Upper lobe of left lung (tissue), 4 donors: ENCODE data around the gene PHLPP2.

ENCODE experiments used
- CTCF ChIP-seq, 6 experiments: fragments of 450-650 bp in 4 of 6; fragments of 200-600 bp in 2 of 6; sonication (generic) in 2 of 6; IDR thresholded peaks; one replicate each; pipeline ENCODE4 v1.5.1; 2016 to 2019; ENCODE audit warnings: antibody characterized with exemption in 6 of 6
- EP300 ChIP-seq, 4 donors: sonication (generic); formaldehyde crosslinking; IDR thresholded peaks; one replicate each; pipeline ENCODE4 v1.5.1; 2017; ENCODE audit warnings: antibody characterized with exemption in 4 of 4, control low read depth in 2 of 4
- POLR2A ChIP-seq, 4 donors: fragments of 450-650 bp; IDR thresholded peaks; one replicate each; pipeline ENCODE4 v1.5.1; 2016 to 2017; ENCODE audit warnings: antibody characterized with exemption in 4 of 4, mild to moderate bottlenecking in 2 of 4
- POLR2AphosphoS5 ChIP-seq, 2 donors: sonication (generic); formaldehyde crosslinking; IDR thresholded peaks; one replicate each; pipeline ENCODE4 v1.5.1; 2017; ENCODE audit warnings: antibody characterized with exemption in 2 of 2

- TF ChIP-seq CTCF (IDR thresholded peaks at IDR 0.05) (no peak), POLR2A (IDR thresholded peaks at IDR 0.05) (no peak), EP300 (IDR thresholded peaks at IDR 0.05) (no peak), POLR2AphosphoS5 (IDR thresholded peaks at IDR 0.05) (no peak)
Measured at GRCh38 chr16:71769222-71769621, 44.7 kb upstream of the PHLPP2 start.
